Measurements from ENCODE around the gene IFNG.
"Not testable (repeated sequence)": the region's sequence is repeated elsewhere in the genome, so short reads cannot be mapped to it uniquely, and the experiment has no call there.

Gene IFNG

GRCh38 chr12:68159681-68160304 is at the start of gene IFNG:
TSS of gene IFNG (minus strand) at chr12:68159740. CDS start at chr12:68159615, 125 bp downstream.
- no peak for DNase-seq

DNA sequence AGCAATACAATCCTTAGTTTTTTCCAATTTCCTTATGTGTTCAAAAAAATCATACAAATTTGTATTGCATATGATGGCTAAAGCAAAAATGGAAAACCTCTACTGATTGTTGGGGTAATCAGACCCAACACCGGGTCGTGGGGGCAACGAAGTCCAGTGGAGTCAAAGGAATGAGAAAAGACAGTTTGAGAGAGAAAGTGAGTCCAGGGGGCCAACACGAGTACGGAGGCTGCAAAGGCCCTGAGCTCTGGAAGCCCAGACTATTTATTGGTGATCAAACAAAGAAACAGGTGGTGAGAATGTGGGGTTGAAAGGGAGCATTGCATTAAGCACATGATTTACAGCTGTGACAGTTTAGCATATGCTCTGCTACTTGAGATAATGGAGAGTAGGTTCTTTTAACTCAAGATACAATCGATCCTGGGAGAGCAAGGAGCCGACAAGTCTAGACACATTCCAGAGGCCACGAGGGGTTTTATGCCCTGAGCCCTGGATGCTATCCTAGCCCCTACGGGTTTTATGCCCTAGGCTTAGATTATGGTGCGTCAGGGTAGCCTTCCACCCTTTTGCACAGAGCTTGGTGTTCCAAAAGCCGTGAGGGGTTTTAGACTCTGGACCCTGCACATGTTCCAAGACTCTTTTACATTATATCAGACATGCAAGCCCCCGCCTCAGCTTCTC is 49.6 kb upstream of the IFNG start:
- not testable (repeated sequence) for DNase-seq

DNA sequence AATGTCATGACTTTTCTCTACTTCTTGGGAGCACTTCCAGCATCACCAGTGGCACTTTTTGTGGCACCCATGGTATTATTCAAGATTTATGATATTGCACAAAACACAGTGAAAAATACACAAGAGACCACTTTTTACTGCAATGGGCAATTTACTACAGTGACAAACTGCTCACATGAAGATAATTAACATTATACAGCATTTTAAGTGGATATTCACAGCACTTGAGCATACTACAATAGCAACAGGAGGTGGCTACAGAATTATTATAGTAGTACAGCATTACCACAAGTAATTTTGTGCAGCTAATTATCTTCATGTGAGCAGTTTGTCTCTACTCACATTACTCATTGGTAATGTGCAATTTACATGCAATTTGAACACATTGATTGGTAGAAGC is 47.7 kb upstream of the IFNG start:
- DNase-seq: no peak

DNA sequence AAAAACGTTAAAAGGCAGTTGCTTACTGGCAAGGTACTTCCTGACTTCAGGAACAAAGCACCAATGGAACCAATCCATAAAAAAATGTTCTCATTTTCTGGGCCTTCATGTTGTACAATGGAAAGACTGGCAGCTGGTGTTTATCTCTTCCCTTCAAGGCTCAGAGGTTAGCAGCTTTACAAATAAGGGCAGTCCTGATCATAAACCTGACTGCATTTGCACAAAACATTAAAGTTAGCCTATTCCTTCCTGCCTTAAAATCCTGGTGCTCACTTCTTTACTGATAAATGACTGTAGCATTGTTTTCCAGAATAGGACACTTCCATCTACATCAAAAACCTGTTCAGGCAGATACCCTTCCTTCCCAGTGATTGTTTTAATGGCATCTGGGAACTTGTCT is 46.9 kb upstream of the IFNG start:
- DNase-seq: no peak

GRCh38 chr12:68203460-68203875 is 43.9 kb upstream of the IFNG start:
- no peak for DNase-seq

GRCh38 chr12:68200854-68201253 is 41.3 kb upstream of the IFNG start:
- DNase-seq: no peak

- no peak for DNase-seq
Measured at GRCh38 chr12:68199127-68199526, 39.6 kb upstream of the IFNG start.

DNA sequence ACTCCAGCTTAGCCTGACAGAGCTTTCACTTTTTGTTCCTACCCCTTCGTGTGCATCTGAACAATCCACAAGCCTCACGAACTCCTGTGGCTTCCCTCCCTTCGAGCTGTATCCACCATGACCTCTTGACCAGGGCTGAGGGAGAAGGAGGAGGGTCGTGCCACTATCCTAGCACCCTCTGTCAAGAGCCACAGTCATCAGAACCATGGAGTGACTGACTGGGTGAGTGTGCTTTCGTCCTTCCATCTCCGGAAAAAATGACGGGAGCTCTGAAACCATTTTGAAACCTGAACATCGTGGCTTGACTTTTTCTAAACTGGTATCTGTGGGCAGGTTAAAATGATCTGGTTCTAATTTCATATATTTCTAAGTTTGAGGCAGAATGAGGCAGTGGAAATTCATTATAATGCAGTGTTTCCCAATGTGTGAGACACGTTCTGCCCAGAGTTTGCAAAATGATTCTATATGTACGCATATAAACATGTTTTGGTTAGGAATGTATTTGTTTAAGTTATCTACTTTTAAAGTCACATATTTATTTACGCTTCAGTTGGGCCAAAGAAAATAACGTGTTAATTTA is 39.1 kb upstream of the IFNG start:
- no peak for DNase-seq

- no peak for DNase-seq
Measured at GRCh38 chr12:68190301-68190700, 30.8 kb upstream of the IFNG start.

GRCh38 chr12:68189821-68190242 is 30.3 kb upstream of the IFNG start:
- DNase-seq: no peak

DNA sequence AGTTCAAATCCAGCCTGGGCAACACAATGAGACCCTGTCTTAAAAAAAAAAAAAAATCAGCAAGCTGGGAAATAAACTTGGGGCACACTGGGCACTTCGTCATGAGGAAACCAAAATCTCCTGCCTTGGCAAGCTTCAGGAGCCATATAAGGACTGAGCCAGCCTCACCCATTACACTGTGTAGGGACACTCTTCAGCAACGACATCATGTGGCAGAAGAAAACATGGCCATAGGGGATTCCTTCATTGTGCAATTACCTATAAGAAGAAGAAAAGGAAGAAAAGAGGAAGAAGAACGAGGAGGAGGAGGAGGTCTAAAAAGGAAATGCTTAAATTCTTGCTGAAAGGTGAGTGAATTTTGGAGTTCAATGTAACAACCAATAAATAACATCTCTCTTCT is 26.1 kb upstream of the IFNG start:
- DNase-seq: no peak

DNA sequence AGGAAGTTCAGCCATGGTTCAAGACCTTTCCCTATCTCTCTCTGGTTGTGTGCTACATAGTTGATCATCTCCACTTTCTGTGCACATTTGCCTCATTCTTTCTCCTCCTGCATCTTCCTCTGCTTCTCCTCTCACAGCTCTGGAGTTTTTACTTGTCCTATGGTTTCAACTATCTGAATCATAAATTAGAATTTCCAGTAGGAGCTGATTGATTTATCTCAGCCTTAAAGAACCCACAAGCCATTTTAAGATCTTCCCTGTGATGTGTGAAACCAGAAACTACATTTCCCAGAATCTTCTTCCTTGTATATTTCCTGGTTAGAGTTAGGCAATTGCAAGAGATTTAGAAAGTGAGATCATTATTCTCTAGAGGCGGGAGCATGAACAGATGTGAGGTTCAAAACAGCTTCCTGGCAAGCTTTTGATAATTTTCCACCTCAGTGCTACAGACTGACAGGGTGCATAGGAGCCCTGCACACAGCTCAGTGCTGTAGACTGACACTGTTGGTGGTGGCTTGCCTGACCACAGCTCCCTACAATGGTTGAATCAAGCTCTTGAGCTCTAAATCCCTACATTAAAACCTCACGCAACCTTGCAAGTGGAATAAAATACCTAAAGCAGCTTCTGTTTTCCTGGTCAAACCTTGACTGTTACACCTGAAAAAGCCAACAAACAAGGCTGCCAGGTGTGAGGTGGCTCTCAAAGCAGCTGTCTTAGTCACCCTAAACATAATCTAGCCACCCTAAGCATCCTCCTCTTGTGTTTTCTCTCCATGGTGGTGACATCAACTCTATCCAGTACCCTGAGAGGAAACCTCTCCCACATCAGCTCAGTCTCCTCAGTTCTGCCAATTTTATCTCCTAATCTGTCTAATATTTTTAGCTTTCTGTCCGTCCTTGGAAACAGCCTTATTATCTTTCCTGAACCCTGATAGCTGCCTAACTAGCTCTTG is 21.5 kb upstream of the IFNG start:
- DNase-seq: no peak

DNA sequence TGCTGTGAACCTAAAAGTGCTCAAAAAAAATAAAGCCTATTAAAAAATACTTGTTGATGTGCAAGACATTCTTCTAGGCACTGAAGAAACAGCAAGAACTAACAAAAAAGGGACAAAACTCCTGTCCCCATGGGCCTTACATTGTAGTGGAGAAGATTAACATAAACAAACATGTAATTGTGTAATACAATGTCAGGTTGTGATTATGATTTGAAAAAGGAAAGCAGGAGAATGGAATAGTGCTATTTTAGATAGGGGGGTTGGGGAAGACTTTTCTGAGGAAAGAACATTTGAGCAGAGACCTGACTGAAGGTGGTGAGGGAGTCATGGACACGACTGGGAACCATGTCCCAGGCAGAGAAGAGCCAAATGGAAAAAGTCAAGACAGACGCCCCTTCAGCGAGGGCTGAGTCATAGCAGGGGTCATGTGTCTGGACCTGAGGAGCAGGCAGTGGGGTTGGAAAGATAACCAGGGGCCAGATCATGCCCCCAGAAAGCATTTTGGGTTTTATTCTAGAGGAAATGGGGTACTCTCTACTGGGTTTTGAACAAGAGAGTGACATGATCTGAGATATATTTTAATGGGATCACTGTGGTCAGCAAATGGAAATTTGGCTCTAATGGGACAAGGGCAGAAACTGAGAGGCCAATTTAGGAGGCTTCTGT is 19.4 kb upstream of the IFNG start:
- DNase-seq: no peak

DNA sequence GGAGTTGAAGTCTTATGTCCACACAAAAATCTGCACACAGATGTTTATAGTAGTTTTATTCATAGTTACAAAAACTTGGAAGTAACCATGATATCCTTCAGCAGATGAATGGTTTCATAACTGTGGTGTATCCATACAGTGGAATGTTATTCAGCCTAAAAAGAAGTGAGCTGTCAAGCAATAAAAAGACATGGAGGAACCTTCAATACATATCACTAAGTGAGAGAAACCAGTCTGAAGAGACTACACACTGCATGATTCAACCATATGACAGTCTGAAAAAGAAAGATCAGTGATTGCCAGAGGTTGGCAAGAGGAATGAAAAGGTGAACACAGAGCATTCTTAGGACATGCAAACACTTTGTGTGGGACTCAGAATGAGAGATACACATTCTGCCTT is 18.6 kb upstream of the IFNG start:
- DNase-seq: no peak

GRCh38 chr12:68177562-68177961 is 18.0 kb upstream of the IFNG start:
- no peak for DNase-seq

GRCh38 chr12:68176257-68176656 is 16.7 kb upstream of the IFNG start:
- DNase-seq: no peak

DNA sequence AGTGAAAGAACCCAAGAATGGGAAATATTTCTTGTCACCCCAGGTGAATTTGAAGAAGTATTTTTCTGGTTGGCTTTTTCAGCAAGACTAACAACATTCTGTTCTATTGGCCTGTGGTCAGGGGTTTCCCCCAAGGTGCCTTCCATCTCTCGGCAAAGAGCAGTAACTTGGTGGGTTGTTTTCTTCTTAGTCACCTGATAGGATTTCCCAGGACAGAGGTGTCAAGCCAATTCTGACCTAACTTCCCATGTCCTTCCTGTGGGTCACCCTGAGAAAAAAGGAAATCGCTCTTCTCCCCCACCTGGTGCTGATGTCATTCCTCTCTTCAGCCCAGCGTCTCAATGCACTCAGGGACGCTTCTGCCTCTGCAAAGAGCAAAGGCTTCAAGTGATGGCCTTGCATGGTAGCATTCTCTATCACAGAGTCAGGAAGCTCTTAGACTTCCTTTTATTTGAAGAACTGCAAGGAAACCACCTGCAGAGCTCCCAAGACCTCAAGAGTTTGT is 16.1 kb upstream of the IFNG start:
- no peak for DNase-seq

DNA sequence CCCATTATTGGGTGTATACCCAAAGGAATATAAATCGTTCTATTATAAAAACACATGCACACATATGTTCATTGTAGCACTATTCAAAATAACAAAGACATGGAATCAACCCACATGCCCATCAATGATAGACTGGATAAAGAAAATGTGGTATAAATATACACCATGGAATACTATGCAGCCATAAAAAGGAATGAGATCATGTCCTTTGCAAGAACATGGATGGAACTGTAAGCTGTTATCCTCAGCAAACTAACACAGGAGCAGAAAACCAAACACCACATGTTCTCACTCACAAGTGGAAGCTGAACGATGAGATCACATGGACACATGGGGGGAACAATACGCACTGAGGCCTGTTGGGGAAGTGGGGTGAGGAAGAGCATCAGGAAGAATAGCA is 15.2 kb upstream of the IFNG start:
- DNase-seq: not testable (repeated sequence)

DNA sequence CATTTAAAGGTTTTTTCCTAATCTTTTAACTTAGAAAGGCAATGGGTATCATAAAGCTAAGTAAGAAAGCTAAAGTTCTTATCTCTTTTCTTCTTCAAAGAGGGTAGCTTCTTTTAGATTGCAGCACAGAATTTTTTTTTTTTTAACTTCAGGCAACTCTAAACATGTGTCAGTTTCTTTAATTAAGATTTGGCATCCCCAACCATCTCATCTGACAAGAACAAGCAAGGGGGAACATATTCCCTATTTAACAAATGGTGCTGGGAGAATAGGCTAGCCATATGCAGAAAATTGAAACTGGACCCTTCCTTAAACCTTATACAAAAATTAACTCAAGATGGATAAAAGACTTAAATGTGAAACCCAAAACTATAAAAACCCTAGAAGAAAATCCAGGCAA is 14.3 kb upstream of the IFNG start:
- DNase-seq: no peak

DNA sequence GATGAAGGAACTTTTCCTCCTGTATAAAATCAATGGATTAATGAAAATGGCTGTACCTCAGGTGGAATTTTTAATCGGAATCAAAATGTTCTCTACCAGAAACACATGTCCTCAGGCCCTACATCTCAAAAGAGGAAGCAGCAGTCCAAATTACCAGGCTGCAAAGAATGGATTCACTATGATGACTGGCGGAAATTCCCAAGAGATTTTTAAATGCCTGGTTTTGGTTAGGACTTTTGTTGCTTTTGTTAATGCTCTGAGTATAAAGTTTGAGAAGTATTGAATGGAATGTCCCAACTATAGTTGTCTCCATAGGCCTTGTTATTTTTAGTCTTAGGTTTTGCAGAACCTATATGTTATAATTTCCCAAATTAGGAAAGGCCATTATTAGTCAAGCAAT is 11.2 kb upstream of the IFNG start:
- no peak for DNase-seq

Data from nucleus accumbens (tissue), 56 donors.